Fibroblast of lung (primary cell): ENCODE data around the gene IL20RB. TPM values are rescaled to one million over a fixed set of nuclear protein-coding genes. Genes with fewer than 3 reads are reported as not detected.
A peak's percentile ranks its signal among the peaks of the same experiment; 100 is the strongest.

Source experiments
- DNase-seq, 2 donors: peaks; one replicate each; pipeline versions ENCODE4 v3.0.0 to v3.0.0-alpha.2; 2010; ENCODE audit warnings: low read depth in 2 of 2
- H2AFZ ChIP-seq: 2 replicates; pipeline ENCODE4 v1.5.1; 2012; ENCODE audit warnings: low read length, control low read depth, inconsistent platforms
- H3K27ac ChIP-seq: 2 replicates; pipeline ENCODE4 v1.5.1; 2011; ENCODE audit warnings: low read length, control low read depth; ENCODE audit not compliant: insufficient read depth
- H3K27me3 ChIP-seq: 2 replicates; pipeline ENCODE4 v1.5.1; 2011; ENCODE audit warnings: mild to moderate bottlenecking, low read length; ENCODE audit not compliant: control insufficient read depth, insufficient read depth
- H3K36me3 ChIP-seq: 2 replicates; pipeline ENCODE4 v1.5.1; 2011; ENCODE audit warnings: low read length; ENCODE audit not compliant: control insufficient read depth, insufficient read depth
- H3K4me1 ChIP-seq: 2 replicates; pipeline ENCODE4 v1.5.1; 2011; ENCODE audit warnings: low read length; ENCODE audit not compliant: control insufficient read depth, insufficient read depth; ENCODE audit errors: extremely low read depth
- H3K4me2 ChIP-seq: 2 replicates; pipeline ENCODE4 v1.5.1; 2011; ENCODE audit warnings: low read length, control low read depth; ENCODE audit not compliant: insufficient read depth; ENCODE audit errors: extremely low read depth
- H3K4me3 ChIP-seq, 4 experiments: fragments of 200-600 bp in 1 of 4; sonication (generic) in 1 of 4; replicated peaks in 1 of 4; 2 replicates each; pipeline ENCODE4 v1.5.1; 2011 to 2016; ENCODE audit warnings: low read length in 4 of 4, low read depth in 3 of 4, mild to moderate bottlenecking in 3 of 4, control low read depth in 2 of 4, inconsistent platforms in 1 of 4, mixed read lengths in 1 of 4; ENCODE audit not compliant: insufficient read depth in 1 of 4; ENCODE audit errors: control extremely low read depth in 1 of 4
- H3K79me2 ChIP-seq: 2 replicates; pipeline ENCODE4 v1.5.1; 2012; ENCODE audit warnings: mild to moderate bottlenecking, low read length, inconsistent platforms; ENCODE audit not compliant: control insufficient read depth, insufficient read depth
- H3K9ac ChIP-seq: 2 replicates; pipeline ENCODE4 v1.5.1; 2011; ENCODE audit warnings: mild to moderate bottlenecking, low read length, control low read depth; ENCODE audit not compliant: insufficient read depth
- H3K9me3 ChIP-seq: 2 replicates; pipeline ENCODE4 v1.5.1; 2012; ENCODE audit warnings: low read depth, low read length; ENCODE audit not compliant: control insufficient read depth, insufficient read depth
- H4K20me1 ChIP-seq: 2 replicates; pipeline ENCODE4 v1.5.1; 2011; ENCODE audit warnings: low read length; ENCODE audit not compliant: control insufficient read depth, insufficient read depth; ENCODE audit errors: extremely low read depth
- CTCF ChIP-seq, 2 donors: IDR thresholded peaks in 1 of 2; conservative IDR thresholded peaks in 1 of 2; 1 replicate in 1 of 2; 2 replicates in 1 of 2; pipeline ENCODE4 v1.5.1; 2011 to 2012; ENCODE audit warnings: low read length in 2 of 2, control low read depth in 1 of 2, inconsistent platforms in 1 of 2, low read depth in 1 of 2, mild to moderate bottlenecking in 1 of 2
- EZH2 ChIP-seq: IDR thresholded peaks from 2 replicates; pipeline ENCODE4 v1.5.1; 2012; ENCODE audit warnings: low read length, control low read depth, mild to moderate bottlenecking; ENCODE audit errors: missing control alignments
- polyA plus RNA-seq, 2 donors: library from polyadenylated mRNA; depleted of rRNA in 1 of 2; stranded (reverse) in 1 of 2; unstranded in 1 of 2; fragments of >200 nt; gene quantifications; 2 replicates each; pipeline ENCODE4 v1.2.1, GENCODE V29; 2011 to 2012; ENCODE audit warnings: missing spikeins in 1 of 2
- total RNA-seq: library from RNA; depleted of rRNA; stranded (reverse); fragments of >200 nt; gene quantifications from 2 replicates; pipeline ENCODE4 v1.2.1, GENCODE V29; 2014

The IL20RB gene
- total and polyA plus RNA-seq, 2 donors (not counting 1 experiment from before 2014, with no cell fraction given) = 1.9 to 3.0 TPM

- Histone ChIP-seq H3K4me2 (no peak overlapping the region), H3K4me1 (no peaks in the 10 kb centered on the region), H3K4me3 (no peak overlapping the region), H3K27ac (no peak overlapping the region), H3K79me2 (peaks cover 58% of the 10 kb centered on the region), H3K9ac (no peak overlapping the region), H4K20me1 (no peaks in the 10 kb centered on the region), H3K36me3 (no peaks in the 10 kb centered on the region), H3K9me3 (no peaks in the 10 kb centered on the region), H3K27me3 (no peaks in the 10 kb centered on the region), H2AFZ (no peak overlapping the region)
- no peak for DNase-seq
- no peak for TF ChIP-seq EZH2
- no peak for TF ChIP-seq CTCF (conservative IDR thresholded peaks at IDR 0.05 in 1 of 2, IDR thresholded peaks at IDR 0.05 in 1 of 2; ENCODE audit: low read depth in 1 of 2, low read length in 2 of 2)
These were observed 41.6 kb upstream of the IL20RB start for GRCh38 chr3:136916223-136916622.

- H3K4me1 ChIP-seq = no peaks in the 10 kb centered on the region
- no peak overlapping the region for H2AFZ ChIP-seq
- H3K27me3 ChIP-seq = no peaks in the 10 kb centered on the region
- H3K27ac ChIP-seq = no peak overlapping the region
- DNase-seq = peak in 1 of 2 donors; percentile 50
- no peak overlapping the region for H3K9ac ChIP-seq
- H3K9me3 ChIP-seq = no peaks in the 10 kb centered on the region
- H3K4me3 ChIP-seq = no peak overlapping the region
- no peak for TF ChIP-seq EZH2
- no peak for TF ChIP-seq CTCF (conservative IDR thresholded peaks at IDR 0.05 in 1 of 2, IDR thresholded peaks at IDR 0.05 in 1 of 2; ENCODE audit: low read depth in 1 of 2, low read length in 2 of 2)
- peaks cover 40% of the 10 kb centered on the region for H3K79me2 ChIP-seq
- no peaks in the 10 kb centered on the region for H4K20me1 ChIP-seq
- no peak overlapping the region for H3K4me2 ChIP-seq
- H3K36me3 ChIP-seq = no peaks in the 10 kb centered on the region
These were observed 37.8 kb upstream of the IL20RB start for GRCh38 chr3:136919799-136920580.

GRCh38 chr3:136920904-136921611 is 36.7 kb upstream of the IL20RB start:
- no peaks in the 10 kb centered on the region for H3K27me3 ChIP-seq
- no peaks in the 10 kb centered on the region for H3K9me3 ChIP-seq
- H3K27ac ChIP-seq = no peak overlapping the region
- H2AFZ ChIP-seq = no peak overlapping the region
- no peak for DNase-seq
- no peak overlapping the region for H3K4me3 ChIP-seq
- TF ChIP-seq EZH2 (no peak), CTCF (conservative IDR thresholded peaks at IDR 0.05 in 1 of 2, IDR thresholded peaks at IDR 0.05 in 1 of 2; ENCODE audit: low read depth in 1 of 2, low read length in 2 of 2) (no peak)
- H4K20me1 ChIP-seq = no peaks in the 10 kb centered on the region
- H3K9ac ChIP-seq = no peak overlapping the region
- no peaks in the 10 kb centered on the region for H3K4me1 ChIP-seq
- peaks cover 36% of the 10 kb centered on the region for H3K79me2 ChIP-seq
- H3K36me3 ChIP-seq = no peaks in the 10 kb centered on the region
- H3K4me2 ChIP-seq = no peak overlapping the region
